Activated T-cell treated with anti-CD3 and anti-CD28 coated beads for 4 hours (primary cell): ENCODE data around the gene CIAO2A.
"Not testable (repeated sequence)": the region's sequence is repeated elsewhere in the genome, so short reads cannot be mapped to it uniquely, and the experiment has no call there.

ENCODE experiments used
- DNase-seq: peaks from one replicate; pipeline ENCODE4 v3.0.0-alpha.2; 2020

CIAO2A gene

DNA sequence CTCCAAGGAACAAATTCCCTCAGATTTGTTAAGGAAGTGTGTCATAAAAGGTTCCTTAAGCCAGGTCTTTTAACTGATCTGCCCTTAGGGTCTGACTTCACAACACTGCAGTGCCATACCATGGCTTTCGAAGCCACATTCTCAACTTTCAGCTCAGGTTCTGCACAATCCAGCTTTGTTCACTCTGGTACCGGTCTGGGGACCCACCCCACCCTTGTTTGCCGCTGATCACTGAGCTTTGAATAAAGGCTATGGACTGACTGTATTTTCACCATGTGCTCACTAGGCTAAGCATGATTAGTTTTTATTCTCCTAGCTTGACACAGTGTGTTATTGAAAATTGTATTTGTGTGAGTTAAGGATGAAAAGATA lies 18.0 kb upstream of the CIAO2A start:
- no peak for DNase-seq

DNA sequence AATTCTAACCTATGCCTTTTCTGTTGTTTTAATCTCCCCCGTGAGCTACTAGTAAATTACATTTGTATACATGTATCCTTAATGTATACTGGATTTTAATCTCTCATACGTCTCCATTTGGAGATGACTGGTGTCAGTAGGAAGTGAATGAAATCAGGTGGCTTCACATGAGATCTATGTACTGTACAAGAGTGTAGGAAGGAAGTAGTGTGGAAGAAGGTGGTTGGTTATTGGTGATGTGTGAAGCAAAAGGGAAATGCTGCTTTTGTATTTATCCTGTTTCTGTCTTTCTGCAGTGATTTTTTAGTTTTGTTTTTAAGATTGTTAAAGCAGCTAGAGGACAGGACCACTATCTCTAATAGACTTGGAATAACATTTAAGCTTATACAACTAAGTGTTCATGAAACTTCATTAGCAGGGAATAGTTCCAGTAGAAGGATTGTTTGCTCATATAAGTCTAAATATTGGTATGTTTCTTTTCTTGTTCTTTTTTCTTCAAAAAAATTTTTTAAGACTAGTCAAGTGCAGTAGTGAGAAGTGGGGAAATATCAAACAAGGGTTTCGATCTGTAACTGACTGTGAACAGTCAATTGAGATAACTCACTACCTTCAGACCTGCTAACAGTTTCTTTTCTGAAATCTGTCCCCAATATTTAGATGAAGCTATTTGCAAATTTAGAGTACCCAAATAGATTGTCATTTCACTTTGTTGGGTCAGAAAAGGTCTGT lies 17.5 kb upstream of the CIAO2A start:
- DNase-seq, result no peak

DNA sequence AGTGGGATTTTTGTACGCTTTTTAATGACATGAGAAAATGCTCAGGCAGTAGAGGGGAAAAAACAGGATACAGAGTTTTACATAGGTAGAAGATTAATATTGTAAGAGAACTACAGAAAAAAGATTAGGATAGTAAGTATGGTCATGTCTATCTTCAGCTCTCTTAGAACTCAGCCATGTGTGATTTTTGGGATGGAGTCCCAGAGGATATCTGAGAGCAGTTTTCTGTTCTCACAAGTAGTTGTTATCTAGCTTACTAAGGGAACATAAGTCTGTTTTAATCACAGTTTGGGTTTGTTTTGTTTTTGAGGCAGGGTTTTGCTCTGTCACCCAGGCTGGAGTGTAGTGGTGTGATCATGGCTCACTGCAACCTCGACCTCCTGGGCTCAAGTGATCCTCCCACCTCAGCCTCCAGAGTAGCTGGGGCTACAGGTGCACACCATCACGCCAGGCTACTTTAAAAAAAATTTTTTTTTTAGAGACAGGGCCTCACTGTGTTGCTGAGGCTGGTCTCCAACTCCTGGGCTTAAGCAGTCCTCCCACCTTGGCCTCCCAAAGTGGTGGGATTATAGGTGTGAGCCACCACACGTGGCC lies 16.6 kb upstream of the CIAO2A start:
- DNase-seq, result not testable (repeated sequence)

DNA sequence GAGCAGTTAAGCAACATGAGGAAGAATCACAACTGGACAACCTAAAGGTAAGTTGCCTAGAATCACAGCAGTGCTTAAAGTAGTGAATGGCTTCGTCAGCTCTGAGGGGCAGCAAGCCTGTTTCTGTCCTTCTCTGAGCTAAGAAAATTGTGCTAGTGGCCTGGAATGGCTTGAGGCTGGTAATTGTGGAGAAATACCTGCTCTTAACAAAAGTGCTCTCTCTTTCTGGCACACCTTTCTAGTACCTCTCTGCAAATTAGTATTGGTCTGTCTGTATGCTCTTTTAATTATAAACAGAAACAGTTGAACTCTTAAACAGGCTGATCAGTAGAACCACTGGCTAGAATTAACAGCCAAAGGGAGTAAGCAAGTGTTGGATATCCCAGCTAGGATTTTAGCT lies 13.7 kb upstream of the CIAO2A start:
- DNase-seq, result no peak

DNA sequence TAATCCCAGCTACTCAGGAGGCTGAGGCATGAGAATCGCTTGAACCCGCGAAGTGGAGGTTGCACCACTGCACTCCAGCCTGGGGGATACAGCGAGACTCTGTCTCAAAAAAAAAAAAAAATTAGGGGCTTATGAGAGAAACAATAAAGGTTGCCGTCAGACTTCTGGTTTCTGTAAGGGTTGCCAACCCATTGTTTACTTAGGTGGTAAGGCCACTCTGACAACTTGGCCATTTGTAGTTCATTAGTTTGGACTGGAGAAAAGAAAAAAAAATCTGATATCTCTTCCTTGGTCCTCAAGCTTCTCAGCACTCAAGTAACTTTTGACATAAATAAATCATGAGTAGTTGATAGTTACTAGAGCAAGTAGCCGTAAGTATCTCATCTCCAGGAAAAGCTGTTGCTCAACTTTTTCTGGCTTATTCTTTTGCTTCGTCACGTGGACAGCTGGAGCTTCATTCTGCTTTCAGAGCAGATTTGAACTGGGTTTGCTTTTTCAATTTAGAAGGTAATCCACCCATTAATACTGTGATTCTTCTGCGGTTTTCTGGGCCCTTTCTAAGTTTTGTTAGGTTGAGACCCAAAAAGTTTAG lies 11.6 kb upstream of the CIAO2A start:
- DNase-seq, result no peak

DNA sequence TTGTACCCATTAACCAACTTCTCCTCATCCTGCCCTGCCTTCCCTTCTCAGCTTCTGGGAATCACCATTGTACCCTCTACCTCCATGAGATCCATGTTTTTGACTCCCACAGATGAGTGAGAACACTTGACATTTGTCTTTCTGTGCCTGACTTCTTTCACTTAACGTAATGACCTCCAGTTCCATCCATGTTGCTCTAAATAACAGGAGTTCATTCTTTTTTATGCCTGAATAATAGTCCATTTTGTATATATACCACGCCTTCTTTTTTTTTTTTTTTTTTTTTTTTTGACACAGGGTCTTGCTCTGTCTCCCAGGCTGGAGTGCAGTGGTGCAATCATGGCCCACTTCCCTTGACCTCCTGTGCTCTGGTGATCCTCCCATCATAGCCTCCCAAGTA lies 8.9 kb upstream of the CIAO2A start:
- no peak for DNase-seq

DNA sequence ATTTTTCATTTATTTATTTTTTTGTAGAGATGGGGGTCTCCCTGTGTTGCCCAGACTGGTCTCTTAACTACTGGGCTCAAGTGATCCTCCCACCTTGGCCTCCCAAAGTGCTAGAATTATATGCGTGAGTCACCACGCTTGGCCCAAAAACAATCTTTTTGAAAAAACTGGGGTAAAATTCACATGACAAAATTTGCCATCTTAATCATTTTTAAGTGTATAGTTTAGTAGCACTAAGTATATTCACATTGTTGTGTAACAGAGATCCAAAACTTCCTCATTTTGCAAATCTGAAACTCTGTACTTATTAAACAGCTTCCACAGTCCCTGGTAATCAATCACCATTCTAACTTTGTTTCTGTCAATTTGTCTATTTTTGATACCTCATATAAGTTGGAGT lies 7.3 kb upstream of the CIAO2A start:
- no peak for DNase-seq

DNA sequence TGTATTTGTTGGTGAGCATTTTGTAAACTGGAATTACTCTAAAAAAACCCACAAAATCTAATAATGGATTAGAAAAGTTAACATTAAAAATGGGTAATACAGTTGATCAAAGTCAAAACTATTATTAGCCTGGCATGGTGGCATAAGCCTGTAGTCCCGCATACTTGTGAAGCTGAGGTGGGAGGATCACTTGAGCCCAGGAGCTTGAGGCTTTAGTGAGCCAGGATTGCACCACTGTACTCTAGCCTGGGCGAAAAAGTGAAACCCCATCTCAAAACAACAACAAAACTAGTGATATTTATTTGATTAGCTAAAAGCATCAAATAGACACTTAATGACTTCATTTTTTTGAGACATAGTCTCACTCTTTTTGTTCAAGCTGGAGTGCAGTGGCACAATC lies 5.7 kb upstream of the CIAO2A start:
- DNase-seq, result no peak

DNA sequence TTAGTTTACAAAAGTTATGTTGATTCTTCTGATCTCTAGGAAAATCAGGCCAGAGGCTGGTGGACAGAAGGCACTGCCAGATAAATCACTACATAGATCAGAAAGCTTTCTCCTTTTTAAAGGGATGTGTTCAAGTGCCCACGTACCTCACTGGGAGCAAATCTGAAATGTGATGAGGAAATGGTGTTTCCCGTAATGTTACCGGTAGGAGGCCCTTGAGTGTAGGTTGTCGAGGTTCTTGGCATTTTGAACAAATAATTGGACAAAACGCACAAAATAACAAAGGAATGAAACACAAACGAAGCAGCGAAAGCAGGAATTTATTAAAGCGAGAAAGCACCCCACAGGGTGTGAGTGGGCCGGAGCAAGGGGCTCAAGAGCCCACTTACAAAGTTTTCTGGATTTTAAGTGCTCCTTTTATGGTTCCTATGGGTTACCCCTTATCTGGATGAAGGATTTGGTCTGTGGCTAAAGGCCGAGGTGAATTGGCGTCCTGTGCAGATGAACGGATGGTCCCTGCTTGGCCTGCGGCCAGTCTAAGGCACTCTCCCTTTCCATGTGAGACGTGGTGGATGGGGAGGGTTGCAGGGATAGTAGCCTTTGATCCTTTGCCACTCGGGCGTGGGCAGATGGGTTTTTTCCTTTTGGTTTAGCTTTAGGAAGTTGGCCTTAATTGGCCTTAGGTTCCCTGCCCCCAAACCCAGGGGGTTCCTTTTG lies 3.2 kb upstream of the CIAO2A start:
- no peak for DNase-seq

DNA sequence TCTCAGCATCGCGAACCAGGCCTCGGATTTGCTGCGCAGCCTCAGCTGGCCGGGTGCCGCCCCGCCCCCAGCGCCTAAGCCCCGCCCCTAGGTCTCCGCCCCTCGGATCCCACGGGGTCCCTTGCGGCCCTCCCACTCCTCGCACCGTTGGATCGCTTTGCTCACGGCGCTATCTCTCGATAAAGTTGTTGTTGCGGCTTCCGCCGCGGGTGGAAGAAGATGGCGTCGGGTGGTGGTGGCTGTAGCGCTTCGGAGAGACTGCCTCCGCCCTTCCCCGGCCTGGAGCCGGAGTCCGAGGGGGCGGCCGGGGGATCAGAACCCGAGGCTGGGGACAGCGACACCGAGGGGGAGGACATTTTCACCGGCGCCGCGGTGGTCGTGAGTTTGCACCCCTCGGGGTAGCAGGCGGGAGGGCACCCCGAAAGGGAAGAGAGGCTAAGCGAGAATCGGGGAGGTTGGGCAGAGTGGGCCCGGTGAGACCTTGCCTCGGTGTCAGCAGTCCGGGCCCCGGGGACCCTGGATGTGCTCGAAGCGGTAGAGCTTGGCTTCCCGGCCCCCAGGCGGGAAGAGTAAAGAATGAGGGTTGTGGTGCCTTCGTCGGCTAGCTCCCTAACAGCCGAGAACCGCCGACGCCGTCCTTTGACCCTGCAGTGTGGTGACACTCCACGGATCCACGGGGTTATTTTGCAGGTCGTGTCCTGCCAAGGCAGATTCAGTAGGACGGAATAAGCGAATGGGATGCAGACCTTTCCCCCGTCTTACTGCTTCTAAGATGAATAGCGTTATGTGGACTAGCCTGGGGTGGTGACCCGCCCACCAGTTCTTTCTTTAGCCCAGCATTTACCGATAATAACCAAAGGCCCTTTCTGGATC lies 2.4 kb upstream of the CIAO2A start, which contains the start of gene SNX1:
Gene SNX1 (plus strand): TSS at position 188 of the 873 bp plus-strand sequence. CDS start 32 bp downstream, at position 220.
- DNase-seq, result peak; percentile 97

DNA sequence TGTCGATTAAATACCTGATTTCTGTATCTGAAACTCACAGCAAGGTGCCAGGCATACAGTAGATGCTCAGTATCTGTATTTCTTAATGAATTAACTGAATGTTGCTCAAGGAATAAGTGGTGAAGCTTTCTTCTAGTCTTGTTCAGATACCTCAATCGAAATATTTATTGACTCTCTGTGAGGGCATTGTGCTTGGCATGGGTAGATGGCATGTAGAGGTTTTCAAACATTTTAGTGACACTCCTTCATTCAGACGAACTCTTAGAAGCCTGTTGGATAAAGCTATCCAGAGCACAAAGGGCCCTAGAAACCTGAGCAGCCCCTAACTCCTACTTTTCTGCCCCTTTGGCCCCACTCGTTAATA lies 1.8 kb upstream of the CIAO2A start:
- no peak for DNase-seq

DNA sequence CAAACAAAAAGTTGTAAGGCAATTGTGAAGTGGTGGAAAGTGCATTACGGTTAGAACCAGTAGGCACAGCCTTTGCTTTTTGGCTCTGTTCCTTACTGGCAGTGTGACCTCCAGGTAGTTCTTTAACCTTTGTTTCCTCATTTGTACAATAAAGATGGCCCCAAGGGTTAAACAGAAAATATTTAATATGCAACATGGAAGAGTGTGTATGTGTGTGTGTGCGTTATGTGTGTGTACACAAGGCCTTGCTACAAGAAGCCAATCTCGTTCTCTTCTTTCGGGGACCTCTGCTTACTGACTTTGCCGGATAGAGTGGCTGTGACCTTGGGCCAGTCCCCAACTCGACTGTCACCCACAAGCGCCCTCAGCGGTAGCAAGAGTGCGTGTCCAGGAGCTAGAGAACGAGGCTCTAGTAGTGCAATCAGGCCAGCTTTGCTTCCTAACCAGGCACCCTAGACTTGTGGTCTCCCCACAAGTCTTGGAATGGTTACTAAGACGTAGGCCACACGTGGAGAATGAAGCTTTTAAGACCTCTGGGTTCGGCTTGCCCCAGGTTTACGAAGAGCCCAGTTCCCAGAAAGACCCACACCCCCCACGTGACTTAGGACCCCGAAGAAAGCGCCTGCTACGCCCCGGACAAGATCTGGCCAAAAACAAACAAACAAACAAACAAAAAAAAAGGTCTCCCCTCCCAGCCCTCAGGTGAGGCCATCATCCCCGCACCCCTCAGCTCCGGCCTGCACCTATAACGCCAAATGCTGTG lies 593 bp downstream of the CIAO2A start:
- DNase-seq, result no peak

DNA sequence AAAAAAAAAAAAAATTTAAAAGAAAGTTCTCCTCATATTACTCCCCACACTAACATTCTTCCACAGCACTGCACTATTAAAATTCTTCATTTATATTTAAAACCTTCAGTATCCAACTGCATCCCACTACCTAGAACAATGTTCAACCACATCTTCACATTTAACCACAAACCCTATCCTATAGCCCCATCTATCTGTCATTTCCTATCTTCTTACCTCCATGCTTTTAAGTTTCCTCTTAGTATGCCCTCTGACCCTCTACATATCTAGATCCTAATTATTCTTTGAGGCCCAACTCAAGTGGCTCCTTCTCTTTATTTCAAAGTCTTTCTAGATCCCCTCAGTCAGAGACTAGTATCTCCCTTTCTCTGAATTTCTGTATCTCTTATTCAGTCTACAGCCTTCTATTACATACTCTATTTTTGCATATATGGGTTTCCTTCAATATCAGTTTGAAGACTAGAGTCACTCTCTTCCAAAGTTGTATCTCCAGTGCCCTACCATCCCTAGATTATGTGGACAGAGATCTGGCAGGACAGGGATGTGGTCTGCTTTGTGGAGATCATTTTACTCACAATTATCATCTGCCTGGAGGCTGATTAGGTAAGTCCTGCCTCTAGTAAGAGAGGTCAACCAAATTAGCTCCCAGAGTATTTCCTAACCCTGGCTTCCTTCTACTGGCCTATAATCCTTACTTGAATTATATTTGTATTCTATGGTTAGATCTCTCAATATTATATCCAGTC lies 1.4 kb downstream of the CIAO2A start:
- DNase-seq, result no peak

DNA sequence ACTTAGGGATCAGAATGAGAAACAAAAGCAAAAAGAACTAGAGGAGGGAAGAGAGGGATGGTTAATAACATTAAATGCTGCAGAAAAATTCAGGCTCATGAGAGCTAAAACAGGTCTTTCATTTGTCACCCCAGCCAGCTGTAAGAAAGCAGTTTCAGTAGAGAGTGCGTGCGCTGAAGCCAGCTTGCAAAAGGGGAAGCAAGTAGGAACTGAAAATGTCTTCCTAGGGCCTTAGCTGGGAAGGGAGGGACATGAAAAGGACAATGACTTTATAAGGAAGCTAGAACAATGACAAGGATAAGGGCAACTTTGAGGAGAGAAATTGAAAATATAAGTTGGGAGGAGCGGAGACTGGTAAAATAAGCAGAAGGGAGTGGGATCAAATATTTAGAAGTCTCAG lies 3.1 kb downstream of the CIAO2A start:
- no peak for DNase-seq

DNA sequence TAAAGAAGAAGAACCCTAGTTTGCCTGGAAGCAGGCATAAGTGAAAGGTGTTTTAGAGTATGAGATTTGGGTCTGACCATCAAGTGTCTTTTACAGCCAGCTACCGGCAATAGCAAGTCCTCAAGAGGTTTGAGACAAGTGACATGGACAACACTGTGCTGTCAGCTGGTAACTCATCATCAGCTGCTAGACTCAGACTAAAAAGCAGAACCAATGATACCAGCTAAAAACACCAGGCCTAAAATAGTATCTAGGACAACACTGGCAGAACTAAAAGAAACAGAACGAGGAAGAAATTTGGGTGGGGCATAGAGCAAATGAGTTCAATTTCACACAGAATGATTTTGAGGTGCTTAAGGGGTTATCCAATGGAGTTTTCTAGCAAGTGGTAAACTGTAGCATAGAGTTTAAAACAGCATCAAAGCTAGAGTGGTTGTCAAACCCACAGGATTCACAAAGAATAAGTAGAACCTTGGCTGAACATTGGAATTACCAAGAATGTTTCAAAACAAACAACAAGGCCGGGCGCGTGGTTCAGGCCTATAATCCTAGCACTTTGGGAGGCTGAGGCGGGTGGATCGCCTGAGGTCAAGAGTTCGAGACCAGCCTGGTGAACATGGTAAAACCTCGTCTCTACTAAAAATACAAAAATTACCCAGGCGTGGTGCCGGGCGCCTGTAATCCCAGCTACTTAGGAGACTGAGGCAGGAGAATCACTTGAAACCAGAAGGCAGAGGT lies 3.9 kb downstream of the CIAO2A start:
- no peak for DNase-seq

DNA sequence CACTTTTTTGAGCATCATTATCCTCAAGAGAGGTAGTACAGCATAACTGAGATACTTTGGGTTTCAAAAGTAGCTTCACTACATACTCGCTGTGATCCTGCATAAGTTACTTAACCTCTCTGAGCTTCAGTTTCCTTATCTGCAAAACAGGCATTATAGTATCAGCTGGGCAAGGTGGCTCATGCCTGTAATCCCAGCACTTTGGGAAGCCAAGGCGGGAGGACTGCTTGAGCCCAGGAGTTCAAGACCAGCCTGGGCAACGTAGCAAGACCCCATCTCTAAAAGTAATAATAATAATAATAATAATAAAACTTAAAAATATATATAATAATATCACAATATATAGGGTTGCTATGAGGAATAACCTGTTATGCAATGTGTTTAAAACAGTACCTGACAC lies 10.9 kb downstream of the CIAO2A start:
- DNase-seq, result no peak

DNA sequence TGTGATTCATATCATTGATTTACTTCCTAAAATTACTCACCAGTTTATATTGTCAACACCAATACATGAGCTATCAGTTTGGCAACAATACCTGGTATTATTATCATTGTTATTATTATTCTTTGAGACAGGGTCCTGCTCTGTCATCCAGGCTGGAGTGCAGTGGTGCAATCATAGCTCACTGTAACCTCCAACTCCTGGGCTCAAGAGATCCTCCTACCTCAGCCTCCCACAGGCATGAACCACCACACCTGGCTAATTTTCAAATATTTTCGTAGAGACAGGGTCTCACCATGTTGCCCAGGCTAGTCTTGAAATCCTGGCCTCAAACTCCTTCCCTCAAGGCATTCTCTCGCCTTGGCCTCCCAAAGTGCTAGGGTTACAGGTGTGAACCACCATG lies 20.1 kb downstream of the CIAO2A start:
- DNase-seq, result not testable (repeated sequence)

DNA sequence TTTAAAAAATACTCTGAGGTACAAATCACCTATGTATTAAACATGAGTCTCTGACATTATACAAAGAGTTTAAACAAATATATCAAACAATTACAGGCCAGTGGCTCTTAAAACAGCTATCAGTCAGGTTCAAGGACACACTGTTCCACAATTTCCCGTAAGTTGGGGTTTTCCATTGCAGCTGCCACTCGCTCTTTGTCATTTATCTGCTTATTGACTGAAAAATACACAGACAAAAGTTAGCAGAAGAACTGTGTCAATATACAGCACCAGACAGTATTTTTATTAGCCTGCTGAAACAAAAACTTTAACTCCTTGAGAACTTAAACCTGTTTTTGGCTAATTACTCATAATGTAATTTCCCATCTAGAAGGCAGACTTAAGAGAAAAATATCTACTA lies 20.8 kb downstream of the CIAO2A start:
- DNase-seq, result no peak

DNA sequence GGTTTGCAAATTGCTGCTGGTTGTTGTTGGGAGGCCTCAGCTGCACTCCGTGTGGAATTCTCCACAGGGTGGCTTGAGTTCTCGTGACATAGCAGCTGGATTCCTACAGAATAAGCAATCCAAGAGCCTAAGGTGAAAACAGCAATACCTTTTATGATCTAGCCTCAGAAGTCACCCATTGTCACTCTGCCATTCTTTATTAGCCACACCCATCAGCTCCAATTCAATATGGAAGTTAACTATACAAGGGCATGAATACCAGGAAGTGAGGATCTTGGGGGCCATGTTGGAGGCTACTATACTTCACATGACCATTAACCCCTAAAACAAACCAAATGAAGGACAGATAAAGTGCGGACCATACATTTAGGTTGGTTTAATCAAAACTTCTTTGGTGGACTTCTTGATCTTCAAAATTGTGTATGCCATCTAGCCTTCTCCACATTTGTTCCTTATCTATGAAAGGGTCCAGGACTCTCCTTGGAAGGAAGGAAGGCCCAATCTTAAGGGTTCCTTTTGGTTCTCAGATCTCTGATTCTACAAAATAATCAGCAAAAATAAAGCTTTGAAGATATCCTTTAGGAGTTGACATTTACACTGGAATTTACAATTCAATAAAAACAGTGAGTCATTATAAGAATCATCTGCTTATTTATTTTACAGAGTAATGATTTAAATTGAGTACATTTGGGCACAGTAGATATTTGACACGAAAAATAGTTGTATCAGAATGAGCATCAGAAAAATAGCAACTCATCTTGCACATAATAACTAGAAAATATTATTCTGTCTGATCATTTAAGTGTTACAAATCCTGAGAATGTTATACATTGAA lies 21.5 kb downstream of the CIAO2A start:
- no peak for DNase-seq
